GM21825 (cell line): Measurements from ENCODE around the gene ATP5F1D.

ENCODE experiments used
- ATAC-seq: cut with Tn5 transposase; IDR thresholded peaks from one replicate; pipeline ENCODE4 v1.9.1; 2021; ENCODE audit warnings: mild to moderate bottlenecking, moderate library complexity; ENCODE audit not compliant: unreplicated experiment

The ATP5F1D gene

GRCh38 chr19:1268226-1269064, 26.9 kb downstream of the ATP5F1D start:
- no peak for ATAC-seq

DNA sequence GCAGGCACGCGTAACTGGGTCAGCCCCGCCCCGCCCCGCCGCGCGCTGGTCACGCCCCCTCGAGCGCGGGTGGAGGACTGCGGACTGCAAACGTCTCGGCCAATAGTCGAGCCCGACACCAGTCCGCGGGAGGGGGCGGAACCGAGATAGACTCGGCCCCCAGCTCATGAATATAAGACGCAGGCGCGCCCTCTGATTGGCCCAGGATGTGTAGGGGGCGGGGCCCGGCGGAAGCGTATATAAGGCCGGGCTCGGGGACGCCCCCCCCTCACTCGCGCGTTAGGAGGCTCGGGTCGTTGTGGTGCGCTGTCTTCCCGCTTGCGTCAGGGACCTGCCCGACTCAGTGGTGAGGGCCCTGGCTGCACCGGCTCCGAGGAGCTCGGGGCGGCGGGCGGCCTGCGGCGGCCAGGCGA, 27.5 kb downstream of the ATP5F1D start, which contains the start of gene CIRBP:
Gene CIRBP, plus strand, starts transcription at position 268 of the 413 bp plus-strand sequence. CDS start 1,602 bp downstream, outside the sequence.
- ATAC-seq: peak; percentile 55

DNA sequence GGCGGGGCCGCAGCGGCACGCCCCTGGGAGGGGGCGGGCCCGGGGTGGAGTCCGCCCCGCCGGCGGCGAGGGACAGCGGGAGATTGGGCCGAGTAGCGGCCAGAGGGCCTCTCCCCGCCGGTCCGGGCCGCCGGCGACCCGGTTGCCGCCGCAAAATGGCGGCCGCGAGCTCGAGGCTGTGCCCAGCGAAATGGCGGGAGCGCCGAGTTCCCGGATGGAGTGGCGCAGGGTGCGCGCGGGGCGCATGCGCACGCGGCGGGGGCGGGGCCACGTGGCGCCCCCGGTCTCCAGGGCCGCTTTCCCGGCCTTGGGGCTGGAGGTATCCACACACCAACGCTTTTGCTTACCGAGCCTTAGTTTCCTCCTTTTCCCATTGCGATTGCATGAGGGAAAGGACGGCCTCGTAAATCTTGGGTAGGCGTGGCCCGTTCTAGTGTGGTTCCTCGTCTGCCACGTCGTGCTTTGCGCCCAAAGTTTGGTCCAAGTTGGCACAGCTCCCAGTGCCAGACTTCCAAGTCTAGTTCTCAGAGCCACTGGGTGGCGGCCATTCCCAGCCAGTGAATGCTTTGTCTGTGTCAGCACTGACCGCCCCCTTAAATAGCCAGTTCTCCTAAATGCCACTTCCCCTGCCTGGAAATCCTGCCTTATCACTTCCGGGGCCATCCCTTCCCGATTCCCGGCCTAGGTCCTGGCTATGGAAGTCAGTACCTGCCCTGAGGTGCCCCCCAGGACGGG, 28.1 kb downstream of the ATP5F1D start:
- ATAC-seq: peak; percentile 17

GRCh38 chr19:1270213-1270853, 28.8 kb downstream of the ATP5F1D start:
- ATAC-seq: no peak

GRCh38 chr19:1270854-1271527, 29.4 kb downstream of the ATP5F1D start:
- no peak for ATAC-seq

DNA sequence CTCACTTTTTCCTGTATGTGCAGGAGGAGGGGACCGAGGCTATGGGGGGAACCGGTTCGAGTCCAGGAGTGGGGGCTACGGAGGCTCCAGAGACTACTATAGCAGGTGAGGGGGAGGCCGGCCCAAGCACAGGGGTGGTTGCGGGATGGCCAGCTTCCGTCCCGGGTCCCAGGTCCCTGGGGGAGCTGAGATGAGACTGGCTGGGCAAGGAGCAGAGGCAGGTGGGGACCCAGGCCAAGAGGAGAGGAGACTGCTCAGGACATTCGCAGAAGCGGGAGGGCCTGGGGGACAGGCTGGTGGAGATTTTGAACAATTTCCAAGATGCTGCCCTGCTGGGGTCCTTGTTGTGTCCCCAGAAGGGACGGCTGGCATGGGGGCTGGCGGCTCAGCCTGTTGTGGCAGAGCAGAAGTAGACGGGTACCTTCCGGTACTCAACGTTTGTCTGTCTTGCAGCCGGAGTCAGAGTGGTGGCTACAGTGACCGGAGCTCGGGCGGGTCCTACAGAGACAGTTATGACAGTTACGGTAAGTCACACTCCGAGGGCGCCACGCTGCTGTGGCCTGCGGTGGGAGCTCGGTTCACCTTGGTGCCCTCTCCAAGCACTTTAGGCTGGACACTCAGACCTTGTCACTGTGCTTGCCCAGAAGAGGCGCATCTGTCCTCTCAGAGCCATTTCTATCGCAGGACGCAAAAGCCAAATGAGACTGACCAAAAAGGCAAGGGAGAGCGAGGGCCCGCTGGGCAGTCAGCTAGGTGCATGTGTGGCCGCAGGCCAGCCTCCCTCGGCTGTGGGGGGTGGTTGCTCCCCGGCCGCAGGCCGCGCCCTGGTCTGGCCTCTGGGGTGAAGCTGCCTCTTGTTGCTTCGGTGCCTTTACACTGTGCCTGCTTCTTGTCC, 30.2 kb downstream of the ATP5F1D start:
- no peak for ATAC-seq

DNA sequence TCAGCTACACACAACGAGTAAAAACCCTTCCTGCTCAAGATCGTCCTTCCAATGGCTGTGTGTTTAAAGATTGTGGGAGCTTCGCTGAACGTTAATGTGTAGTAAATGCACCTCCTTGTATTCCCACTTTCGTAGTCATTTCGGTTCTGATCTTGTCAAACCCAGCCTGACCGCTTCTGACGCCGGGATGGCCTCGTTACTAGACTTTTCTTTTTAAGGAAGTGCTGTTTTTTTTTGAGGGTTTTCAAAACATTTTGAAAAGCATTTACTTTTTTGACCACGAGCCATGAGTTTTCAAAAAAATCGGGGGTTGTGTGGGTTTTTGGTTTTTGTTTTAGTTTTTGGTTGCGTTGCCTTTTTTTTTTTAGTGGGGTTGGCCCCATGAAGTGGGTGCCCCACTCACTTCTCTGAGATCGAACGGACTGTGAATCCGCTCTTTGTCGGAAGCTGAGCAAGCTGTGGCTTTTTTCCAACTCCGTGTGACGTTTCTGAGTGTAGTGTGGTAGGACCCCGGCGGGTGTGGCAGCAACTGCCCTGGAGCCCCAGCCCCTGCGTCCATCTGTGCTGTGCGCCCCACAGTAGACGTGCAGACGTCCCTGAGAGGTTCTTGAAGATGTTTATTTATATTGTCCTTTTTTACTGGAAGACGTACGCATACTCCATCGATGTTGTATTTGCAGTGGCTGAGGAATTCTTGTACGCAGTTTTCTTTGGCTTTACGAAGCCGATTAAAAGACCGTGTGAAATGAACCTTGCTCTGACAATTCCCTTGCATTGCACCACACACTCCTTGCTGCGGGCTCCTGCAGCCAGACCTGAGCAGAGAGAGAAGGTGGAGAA, 31.1 kb downstream of the ATP5F1D start:
- no peak for ATAC-seq

DNA sequence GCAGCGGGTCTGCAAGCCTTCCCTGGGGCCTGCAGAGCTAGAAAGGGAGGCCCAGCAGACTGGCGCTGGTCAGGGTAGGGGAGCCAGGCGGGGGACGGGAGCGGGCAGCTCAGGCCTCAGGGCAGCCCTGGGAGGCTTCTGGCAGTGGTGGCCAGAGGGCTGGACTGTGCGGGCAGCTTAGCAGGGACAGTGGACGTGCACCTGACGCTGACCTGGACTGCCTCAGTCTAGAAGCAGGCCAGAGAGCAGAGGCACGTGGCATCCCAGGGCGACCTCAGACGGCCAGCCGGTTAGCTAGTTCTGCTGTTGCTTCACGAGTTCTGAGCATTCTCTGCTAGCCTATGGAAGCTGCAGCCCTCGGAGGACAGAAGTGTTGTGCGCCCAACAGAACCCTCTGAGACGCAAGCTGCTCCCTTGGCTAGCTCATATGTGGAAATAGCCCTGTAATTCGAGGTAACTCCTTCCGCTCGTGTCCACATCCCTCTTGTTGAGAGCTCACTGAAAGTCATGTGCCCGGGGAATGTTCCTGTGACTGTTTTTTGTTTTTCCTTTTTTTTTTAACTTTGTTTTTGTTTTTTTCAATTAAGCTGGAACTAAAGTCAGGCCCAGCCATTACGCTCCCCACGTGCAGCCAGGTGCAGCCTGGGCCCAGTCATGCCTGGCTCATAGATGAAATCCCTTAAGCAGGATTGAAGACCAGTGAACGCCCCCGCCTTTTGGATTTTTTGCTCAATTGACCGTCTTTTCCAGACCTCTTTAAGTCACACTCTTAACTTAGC, 31.9 kb downstream of the ATP5F1D start:
- no peak for ATAC-seq

GRCh38 chr19:1274081-1274851, 32.7 kb downstream of the ATP5F1D start:
- no peak for ATAC-seq

DNA sequence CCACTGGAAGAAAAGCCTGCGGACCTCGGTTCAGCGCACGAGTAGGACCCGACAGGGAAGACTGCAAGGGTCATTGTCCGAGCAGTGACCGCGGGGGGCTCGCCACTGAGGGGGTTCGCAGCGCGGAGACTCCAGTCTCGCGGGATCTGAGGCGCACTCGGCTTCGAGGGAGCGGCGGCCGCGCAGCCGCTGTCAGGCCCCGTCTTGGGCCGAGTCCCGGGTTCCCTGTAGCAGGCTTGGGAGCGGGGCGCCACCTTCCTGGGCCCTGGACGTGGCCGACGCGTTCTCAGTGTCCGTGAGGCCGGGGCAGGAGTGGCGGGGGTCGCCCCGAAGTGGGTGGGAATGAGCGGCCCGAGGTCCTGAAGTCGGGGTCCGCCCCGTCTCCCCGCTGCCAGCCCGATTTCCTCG, 33.3 kb downstream of the ATP5F1D start:
- no peak for ATAC-seq

DNA sequence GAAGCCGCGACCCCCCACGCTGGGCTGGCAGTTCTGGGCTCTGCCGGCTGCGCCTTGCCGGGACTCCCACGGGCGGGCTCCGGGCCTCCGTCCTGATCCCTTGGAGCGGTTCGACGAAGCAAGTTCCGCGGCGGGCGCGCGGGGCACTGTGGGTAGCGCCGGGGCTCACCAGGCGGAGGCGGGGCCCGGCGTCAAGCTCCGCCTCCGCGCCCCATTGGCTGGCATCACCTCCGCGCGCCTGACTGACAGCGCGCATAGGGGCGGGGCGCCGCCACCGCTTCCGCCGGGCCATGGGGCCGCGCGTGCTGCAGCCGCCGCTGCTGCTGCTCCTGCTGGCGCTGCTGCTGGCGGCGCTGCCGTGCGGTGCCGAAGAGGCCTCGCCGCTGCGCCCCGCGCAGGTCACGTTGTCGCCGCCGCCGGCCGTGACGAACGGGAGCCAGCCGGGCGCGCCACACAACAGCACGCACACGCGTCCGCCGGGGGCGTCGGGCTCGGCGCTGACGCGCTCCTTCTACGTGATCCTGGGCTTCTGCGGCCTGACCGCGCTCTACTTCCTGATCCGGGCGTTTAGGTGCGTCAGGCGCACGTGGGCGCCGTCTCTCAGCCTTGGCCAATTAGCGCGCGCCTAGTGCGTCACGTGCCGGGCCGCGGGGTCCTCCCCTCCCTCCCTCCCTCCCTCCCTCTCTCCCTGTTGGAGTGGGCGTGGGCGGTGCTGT, 33.9 kb downstream of the ATP5F1D start, which contains the start of gene FAM174C:
Gene FAM174C, plus strand, starts transcription at position 271 of the 716 bp plus-strand sequence. Its CDS starts 20 bp downstream, at position 291.
- ATAC-seq: peak; percentile 55

- ATAC-seq: no peak
These were observed 34.6 kb downstream of the ATP5F1D start for GRCh38 chr19:1275976-1276627.

GRCh38 chr19:1276628-1277022, 35.1 kb downstream of the ATP5F1D start:
- no peak for ATAC-seq

DNA sequence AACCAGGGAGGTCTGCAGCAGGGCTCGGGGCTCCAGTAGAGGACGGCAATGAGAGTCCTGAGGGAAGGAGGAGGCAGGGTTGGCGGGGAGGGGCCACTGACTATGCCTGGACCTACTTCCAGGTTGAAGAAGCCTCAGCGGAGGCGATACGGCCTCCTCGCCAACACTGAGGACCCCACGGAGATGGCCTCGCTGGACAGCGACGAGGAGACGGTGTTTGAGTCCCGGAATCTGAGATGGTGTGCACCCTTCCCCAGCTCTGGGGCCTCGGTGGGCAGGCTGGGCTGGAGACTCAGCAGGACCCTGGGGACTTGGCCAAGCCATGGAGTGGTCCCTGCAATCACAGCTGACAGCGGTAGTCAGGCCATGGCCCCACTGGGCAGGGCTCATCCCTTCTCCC, 35.5 kb downstream of the ATP5F1D start:
- no peak for ATAC-seq

GRCh38 chr19:1278074-1278473, 36.5 kb downstream of the ATP5F1D start:
- no peak for ATAC-seq
